Esophagus squamous epithelium (tissue), 5 donors: ENCODE results near the gene WDR1. TPM values are rescaled to one million over a fixed set of nuclear protein-coding genes. Genes with fewer than 3 reads are reported as not detected.
A peak's percentile ranks its signal among the peaks of the same experiment; 100 is the strongest.

Source experiments
- DNase-seq: peaks from one replicate; lab custom pipeline; 2025; lab: John Stamatoyannopoulos, UW
- H3K27ac ChIP-seq, 4 donors: fragments of 200-600 bp; sonication (generic); one replicate each; pipeline ENCODE4 v1.5.1; 2016 to 2019; ENCODE audit warnings: mild to moderate bottlenecking in 1 of 4
- H3K27me3 ChIP-seq, 4 donors: fragments of 200-600 bp; sonication (generic); 1 replicate in 3 of 4; 2 replicates in 1 of 4; pipeline versions ENCODE4 v1.5.1 to v1.6.0; 2017 to 2021; ENCODE audit warnings: antibody characterized with exemption in 1 of 4
- H3K36me3 ChIP-seq, 3 donors: fragments of 200-600 bp; sonication (generic); one replicate each; pipeline ENCODE4 v1.5.1; 2016 to 2019
- H3K4me1 ChIP-seq, 3 donors: fragments of 200-600 bp; sonication (generic); one replicate each; pipeline ENCODE4 v1.5.1; 2017 to 2019
- H3K4me3 ChIP-seq, 4 donors: fragments of 200-600 bp; sonication (generic); 1 replicate in 3 of 4; 2 replicates in 1 of 4; pipeline ENCODE4 v1.5.1; 2016 to 2019; ENCODE audit warnings: mild to moderate bottlenecking in 2 of 4, moderate library complexity in 1 of 4
- H3K9me3 ChIP-seq, 3 donors: fragments of 200-600 bp; sonication (generic); one replicate each; pipeline ENCODE4 v1.5.1; 2016 to 2019
- CTCF ChIP-seq, 6 experiments: fragments of 450-650 bp in 4 of 6; fragments of 200-600 bp in 2 of 6; sonication (generic) in 2 of 6; IDR thresholded peaks; one replicate each; pipeline ENCODE4 v1.5.1; 2016 to 2019; ENCODE audit warnings: antibody characterized with exemption in 6 of 6, mild to moderate bottlenecking in 4 of 6, moderate library complexity in 4 of 6
- POLR2A ChIP-seq, 4 donors: fragments of 450-650 bp; IDR thresholded peaks; one replicate each; pipeline ENCODE4 v1.6.1; 2017; ENCODE audit warnings: antibody characterized with exemption in 4 of 4, mild to moderate bottlenecking in 4 of 4, moderate library complexity in 3 of 4
- WGBS, 2 donors: methylation state at CpG; one replicate each; pipeline ENCODE4 v1.1.5; 2018; 5-methylcytosine and 5-hydroxymethylcytosine counted together
- intact Hi-C: fragments of 100-400 bp; cut with DNase I; formaldehyde crosslinking; loops from one replicate; pipeline ENCODE4 v1.15.0; 2022
- total RNA-seq, 4 donors: library from RNA; depleted of rRNA; stranded (reverse); fragments of >200 nt; gene quantifications; one replicate each; pipeline ENCODE4 v1.1.0, GENCODE V29; 2016
- donor health status: DM: yes; HTN: yes; CAD: no.

WDR1 gene
- total RNA-seq, 4 donors from 2014 or later = 131 to 203 (median 171) TPM

GRCh38 chr4:10102474-10103332 lies 13.9 kb downstream of the WDR1 start:
- TF ChIP-seq POLR2A (IDR thresholded peaks at IDR 0.05) (no peak), CTCF (IDR thresholded peaks at IDR 0.05) (no peak)
- intact Hi-C loops = no loop called here
- WGBS, 2 donors = 70% methylated on average over 6 to 12 of the region's 13 CpGs
- Histone ChIP-seq H3K9me3 (no peaks in the 10 kb centered on the region), H3K27me3 (no peaks in the 10 kb centered on the region), H3K4me3 (no peak overlapping the region), H3K36me3 (peaks cover 17 to 64% (median 19%) of the 10 kb centered on the region in 3 donors), H3K27ac (peak overlapping the region; percentile 38 to 89 (median 77)), H3K4me1 (peaks cover 79 to 100% (median 92%) of the 10 kb centered on the region in 3 donors)
- no peak for DNase-seq

- peak overlapping the region; percentile 38 to 89 (median 77) for H3K27ac ChIP-seq
- H3K9me3 ChIP-seq = no peaks in the 10 kb centered on the region
- H3K4me1 ChIP-seq = peaks cover 78 to 100% (median 92%) of the 10 kb centered on the region in 3 donors
- peaks cover 23 to 67% (median 24%) of the 10 kb centered on the region in 3 donors for H3K36me3 ChIP-seq
- WGBS, 2 donors = 42 to 49% methylated on average over 7 to 11 of the region's 14 CpGs
- no peak for DNase-seq
- no peak for TF ChIP-seq CTCF (IDR thresholded peaks at IDR 0.05)
- no peak for TF ChIP-seq POLR2A (IDR thresholded peaks at IDR 0.05)
- intact Hi-C loops = no loop called here
- H3K27me3 ChIP-seq = no peaks in the 10 kb centered on the region
- H3K4me3 ChIP-seq = no peak overlapping the region
These were observed 14.7 kb downstream of the WDR1 start for GRCh38 chr4:10101671-10102473.

GRCh38 chr4:10100734-10101216 lies 15.8 kb downstream of the WDR1 start:
- H3K27ac ChIP-seq = peak overlapping the region; percentile 38 to 89 (median 77)
- H3K9me3 ChIP-seq = no peaks in the 10 kb centered on the region
- no peak for DNase-seq
- intact Hi-C loops = no loop called here
- H3K27me3 ChIP-seq = no peaks in the 10 kb centered on the region
- H3K36me3 ChIP-seq = peaks cover 24 to 78% (median 24%) of the 10 kb centered on the region in 3 donors
- no peak overlapping the region for H3K4me3 ChIP-seq
- WGBS, 2 donors = 29 to 77% methylated on average over 3 to 4 of the region's 12 CpGs
- TF ChIP-seq CTCF (IDR thresholded peaks at IDR 0.05) (no peak), POLR2A (IDR thresholded peaks at IDR 0.05) (no peak)
- H3K4me1 ChIP-seq = peaks cover 79 to 100% (median 92%) of the 10 kb centered on the region in 3 donors

GRCh38 chr4:10099499-10100325 lies 16.9 kb downstream of the WDR1 start:
- Histone ChIP-seq H3K9me3 (no peaks in the 10 kb centered on the region), H3K4me1 (peaks cover 78 to 100% (median 91%) of the 10 kb centered on the region in 3 donors), H3K36me3 (peaks cover 34 to 89% (median 35%) of the 10 kb centered on the region in 3 donors), H3K27me3 (no peaks in the 10 kb centered on the region), H3K27ac (peak overlapping the region in 2 of 4 donors; percentile 86 to 89), H3K4me3 (no peak overlapping the region)
- 63 to 78% methylated on average over 9 of the region's 25 CpGs for WGBS, 2 donors
- intact Hi-C loops = no loop called here
- no peak for DNase-seq
- TF ChIP-seq CTCF (IDR thresholded peaks at IDR 0.05) = no peak
- no peak for TF ChIP-seq POLR2A (IDR thresholded peaks at IDR 0.05)
